GM19324 (cell line): ENCODE measurements around the gene ARHGEF26.
"Not testable (repeated sequence)": the region's sequence is repeated elsewhere in the genome, so short reads cannot be mapped to it uniquely, and the experiment has no call there.

ENCODE experiments used
- ATAC-seq: cut with Tn5 transposase; IDR thresholded peaks from one replicate; pipeline ENCODE4 v1.9.1; 2021; ENCODE audit warnings: mild to moderate bottlenecking, moderate library complexity; ENCODE audit not compliant: unreplicated experiment, low FRiP score

The ARHGEF26 gene

GRCh38 chr3:154120961-154121700, at the start of gene ARHGEF26:
Gene ARHGEF26 (plus strand): TSS chr3:154121390. CDS start chr3:154121993, 603 bp downstream.
- peak; percentile 55 for ATAC-seq

GRCh38 chr3:154074966-154075365, 46.2 kb upstream of the ARHGEF26 start:
- ATAC-seq, result no peak

- no peak for ATAC-seq
Measured at GRCh38 chr3:154078672-154079071, 42.5 kb upstream of the ARHGEF26 start.

GRCh38 chr3:154081305-154081704, 39.9 kb upstream of the ARHGEF26 start:
- no peak for ATAC-seq

GRCh38 chr3:154085071-154085470, 36.1 kb upstream of the ARHGEF26 start:
- no peak for ATAC-seq

- no peak for ATAC-seq
Measured at GRCh38 chr3:154085799-154086198, 35.4 kb upstream of the ARHGEF26 start.

GRCh38 chr3:154086286-154086685, 34.9 kb upstream of the ARHGEF26 start:
- ATAC-seq, result no peak

- not testable (repeated sequence) for ATAC-seq
Measured at GRCh38 chr3:154087756-154088480, 33.3 kb upstream of the ARHGEF26 start.

GRCh38 chr3:154089421-154090420, 31.5 kb upstream of the ARHGEF26 start:
- no peak for ATAC-seq

- ATAC-seq, result no peak
Measured at GRCh38 chr3:154094051-154094450, 27.1 kb upstream of the ARHGEF26 start.

- no peak for ATAC-seq
Measured at GRCh38 chr3:154095832-154096421, 25.3 kb upstream of the ARHGEF26 start.

GRCh38 chr3:154098376-154098775, 22.8 kb upstream of the ARHGEF26 start:
- ATAC-seq, result no peak

GRCh38 chr3:154100556-154100955, 20.6 kb upstream of the ARHGEF26 start:
- no peak for ATAC-seq

GRCh38 chr3:154101250-154101649, 19.9 kb upstream of the ARHGEF26 start:
- ATAC-seq, result no peak

GRCh38 chr3:154102225-154102624, 19.0 kb upstream of the ARHGEF26 start:
- no peak for ATAC-seq

- no peak for ATAC-seq
Measured at GRCh38 chr3:154105218-154105975, 15.8 kb upstream of the ARHGEF26 start.

- no peak for ATAC-seq
Measured at GRCh38 chr3:154111365-154111935, 9.7 kb upstream of the ARHGEF26 start.

GRCh38 chr3:154112146-154112852, 8.9 kb upstream of the ARHGEF26 start:
- ATAC-seq, result no peak

- ATAC-seq, result no peak
Measured at GRCh38 chr3:154113609-154114008, 7.6 kb upstream of the ARHGEF26 start.
